Activated T-cell treated with anti-CD3 and anti-CD28 coated beads, Interleukin-2, amount 50 U/mL, for 24 hours (primary cell): ENCODE results near the gene RGS1.

Experiments used
- DNase-seq: peaks from one replicate; pipeline ENCODE4 v3.0.0-alpha.2; 2020
- H3K27ac Mint-ChIP-seq: 2 replicates; pipeline ENCODE4 v1.8.0; 2020; ENCODE audit warnings: mild to moderate bottlenecking, mixed read lengths
- H3K27me3 Mint-ChIP-seq: 2 replicates; pipeline ENCODE4 v1.8.0; 2020; ENCODE audit warnings: mixed read lengths
- H3K36me3 Mint-ChIP-seq: 2 replicates; pipeline ENCODE4 v1.8.0; 2020; ENCODE audit warnings: low read depth, mixed read lengths
- H3K4me1 Mint-ChIP-seq: 2 replicates; pipeline ENCODE4 v1.8.0; 2020; ENCODE audit warnings: low read depth, mixed read lengths
- H3K4me3 Mint-ChIP-seq: 2 replicates; pipeline ENCODE4 v1.8.0; 2020; ENCODE audit warnings: mild to moderate bottlenecking, moderate library complexity, mixed read lengths
- H3K9me3 Mint-ChIP-seq: 2 replicates; pipeline ENCODE4 v1.8.0; 2020; ENCODE audit warnings: mixed read lengths

The RGS1 gene

GRCh38 chr1:192587386-192588266 lies 12.1 kb downstream of the RGS1 start:
- no peak overlapping the region for H3K27ac Mint-ChIP-seq
- no peak overlapping the region for H3K4me3 Mint-ChIP-seq
- DNase-seq: no peak
- no peaks in the 10 kb centered on the region for H3K9me3 Mint-ChIP-seq
- H3K36me3 Mint-ChIP-seq: no peaks in the 10 kb centered on the region
- peaks cover 10% of the 10 kb centered on the region for H3K4me1 Mint-ChIP-seq
- no peaks in the 10 kb centered on the region for H3K27me3 Mint-ChIP-seq

- peaks cover 10% of the 10 kb centered on the region for H3K4me1 Mint-ChIP-seq
- no peak for DNase-seq
- H3K4me3 Mint-ChIP-seq: no peak overlapping the region
- H3K9me3 Mint-ChIP-seq: no peaks in the 10 kb centered on the region
- H3K27ac Mint-ChIP-seq: no peak overlapping the region
- no peaks in the 10 kb centered on the region for H3K27me3 Mint-ChIP-seq
- H3K36me3 Mint-ChIP-seq: no peaks in the 10 kb centered on the region
Observed at GRCh38 chr1:192588546-192588945, 13.0 kb downstream of the RGS1 start.

- Mint-ChIP-seq H3K27me3 (no peaks in the 10 kb centered on the region), H3K27ac (no peak overlapping the region), H3K9me3 (no peaks in the 10 kb centered on the region), H3K4me3 (no peak overlapping the region), H3K4me1 (peaks cover 10% of the 10 kb centered on the region), H3K36me3 (no peaks in the 10 kb centered on the region)
- DNase-seq: no peak
Observed at GRCh38 chr1:192589813-192590212, 14.2 kb downstream of the RGS1 start.

GRCh38 chr1:192592517-192592916 lies 16.9 kb downstream of the RGS1 start:
- Mint-ChIP-seq H3K27ac (no peak overlapping the region), H3K27me3 (no peaks in the 10 kb centered on the region), H3K4me1 (peaks cover 8% of the 10 kb centered on the region), H3K36me3 (no peaks in the 10 kb centered on the region), H3K4me3 (no peak overlapping the region), H3K9me3 (no peaks in the 10 kb centered on the region)
- DNase-seq: no peak

GRCh38 chr1:192592981-192593708 lies 17.6 kb downstream of the RGS1 start:
- H3K27me3 Mint-ChIP-seq: no peaks in the 10 kb centered on the region
- H3K4me1 Mint-ChIP-seq: peaks cover 3% of the 10 kb centered on the region
- no peaks in the 10 kb centered on the region for H3K9me3 Mint-ChIP-seq
- H3K36me3 Mint-ChIP-seq: no peaks in the 10 kb centered on the region
- H3K27ac Mint-ChIP-seq: no peak overlapping the region
- DNase-seq: no peak
- H3K4me3 Mint-ChIP-seq: no peak overlapping the region

GRCh38 chr1:192595299-192595698 lies 19.7 kb downstream of the RGS1 start:
- Mint-ChIP-seq H3K4me1 (peaks cover 11% of the 10 kb centered on the region), H3K9me3 (no peaks in the 10 kb centered on the region), H3K27ac (no peak overlapping the region), H3K27me3 (no peaks in the 10 kb centered on the region), H3K36me3 (no peaks in the 10 kb centered on the region), H3K4me3 (no peak overlapping the region)
- no peak for DNase-seq

- DNase-seq: no peak
- no peak overlapping the region for H3K4me3 Mint-ChIP-seq
- H3K27me3 Mint-ChIP-seq: no peaks in the 10 kb centered on the region
- H3K27ac Mint-ChIP-seq: no peak overlapping the region
- no peaks in the 10 kb centered on the region for H3K36me3 Mint-ChIP-seq
- H3K9me3 Mint-ChIP-seq: no peaks in the 10 kb centered on the region
- H3K4me1 Mint-ChIP-seq: peaks cover 40% of the 10 kb centered on the region
Observed at GRCh38 chr1:192598589-192598988, 23.0 kb downstream of the RGS1 start.

GRCh38 chr1:192600275-192600674 lies 24.7 kb downstream of the RGS1 start:
- H3K27me3 Mint-ChIP-seq: no peaks in the 10 kb centered on the region
- no peak for DNase-seq
- H3K4me3 Mint-ChIP-seq: no peak overlapping the region
- H3K9me3 Mint-ChIP-seq: no peaks in the 10 kb centered on the region
- H3K36me3 Mint-ChIP-seq: no peaks in the 10 kb centered on the region
- no peak overlapping the region for H3K27ac Mint-ChIP-seq
- H3K4me1 Mint-ChIP-seq: peaks cover 40% of the 10 kb centered on the region

GRCh38 chr1:192601143-192601542 lies 25.6 kb downstream of the RGS1 start:
- Mint-ChIP-seq H3K36me3 (no peaks in the 10 kb centered on the region), H3K27ac (peak overlapping the region; percentile 72), H3K27me3 (no peaks in the 10 kb centered on the region), H3K9me3 (no peaks in the 10 kb centered on the region), H3K4me3 (no peak overlapping the region), H3K4me1 (peaks cover 37% of the 10 kb centered on the region)
- no peak for DNase-seq

- Mint-ChIP-seq H3K27me3 (no peaks in the 10 kb centered on the region), H3K9me3 (no peaks in the 10 kb centered on the region), H3K36me3 (no peaks in the 10 kb centered on the region), H3K27ac (peak overlapping the region; percentile 72), H3K4me1 (peaks cover 37% of the 10 kb centered on the region), H3K4me3 (no peak overlapping the region)
- DNase-seq: no peak
Observed at GRCh38 chr1:192601567-192601966, 26.0 kb downstream of the RGS1 start.

- H3K4me3 Mint-ChIP-seq: no peak overlapping the region
- H3K4me1 Mint-ChIP-seq: peaks cover 37% of the 10 kb centered on the region
- no peaks in the 10 kb centered on the region for H3K36me3 Mint-ChIP-seq
- no peak for DNase-seq
- no peaks in the 10 kb centered on the region for H3K9me3 Mint-ChIP-seq
- H3K27ac Mint-ChIP-seq: no peak overlapping the region
- no peaks in the 10 kb centered on the region for H3K27me3 Mint-ChIP-seq
Observed at GRCh38 chr1:192602757-192603156, 27.2 kb downstream of the RGS1 start.

GRCh38 chr1:192603218-192603787 lies 27.7 kb downstream of the RGS1 start:
- Mint-ChIP-seq H3K27ac (no peak overlapping the region), H3K36me3 (no peaks in the 10 kb centered on the region), H3K4me1 (peaks cover 37% of the 10 kb centered on the region), H3K9me3 (no peaks in the 10 kb centered on the region), H3K27me3 (no peaks in the 10 kb centered on the region), H3K4me3 (no peak overlapping the region)
- no peak for DNase-seq

- DNase-seq: no peak
- H3K36me3 Mint-ChIP-seq: no peaks in the 10 kb centered on the region
- peaks cover 47% of the 10 kb centered on the region for H3K4me1 Mint-ChIP-seq
- no peak overlapping the region for H3K4me3 Mint-ChIP-seq
- H3K9me3 Mint-ChIP-seq: no peaks in the 10 kb centered on the region
- no peak overlapping the region for H3K27ac Mint-ChIP-seq
- no peaks in the 10 kb centered on the region for H3K27me3 Mint-ChIP-seq
Observed at GRCh38 chr1:192604979-192605620, 29.5 kb downstream of the RGS1 start.

GRCh38 chr1:192608671-192609070 lies 33.1 kb downstream of the RGS1 start:
- H3K4me3 Mint-ChIP-seq: no peak overlapping the region
- no peaks in the 10 kb centered on the region for H3K36me3 Mint-ChIP-seq
- DNase-seq: no peak
- no peak overlapping the region for H3K27ac Mint-ChIP-seq
- H3K4me1 Mint-ChIP-seq: peaks cover 17% of the 10 kb centered on the region
- no peaks in the 10 kb centered on the region for H3K27me3 Mint-ChIP-seq
- H3K9me3 Mint-ChIP-seq: no peaks in the 10 kb centered on the region
